Thoracic aorta (tissue), 2 donors: ENCODE data around the gene SCN1B. TPM values are rescaled to one million over a fixed set of nuclear protein-coding genes. Genes with fewer than 3 reads are reported as not detected.

ENCODE experiments used
- ATAC-seq: fragments of 150-250 bp; one replicate; pipeline ENCODE4 v1.8.0; 2017; ENCODE audit warnings: low read depth; ENCODE audit not compliant: insufficient number of reproducible peaks, low FRiP score
- DNase-seq: peaks from one replicate; pipeline ENCODE4 v3.0.0-alpha.2; 2020; ENCODE audit warnings: low spot score
- H3K27ac ChIP-seq, 2 donors: fragments of 200-600 bp; sonication (generic); 1 replicate in 1 of 2; 2 replicates in 1 of 2; pipeline ENCODE4 v1.5.1; 2016; ENCODE audit warnings: mild to moderate bottlenecking in 2 of 2, moderate library complexity in 2 of 2
- H3K27me3 ChIP-seq: fragments of 200-600 bp; sonication (generic); replicated peaks from 2 replicates; pipeline ENCODE4 v1.6.0; 2016; ENCODE audit warnings: mild to moderate bottlenecking; ENCODE audit not compliant: insufficient read depth
- H3K36me3 ChIP-seq: fragments of 200-600 bp; sonication (generic); one replicate; pipeline ENCODE4 v1.5.1; 2016
- H3K4me1 ChIP-seq, 2 donors: fragments of 200-600 bp; sonication (generic); 1 replicate in 1 of 2; 2 replicates in 1 of 2; pipeline versions ENCODE4 v1.5.1 to v1.6.0; 2016; ENCODE audit warnings: low read depth in 2 of 2, mild to moderate bottlenecking in 1 of 2; ENCODE audit not compliant: control insufficient read depth in 1 of 2
- H3K4me3 ChIP-seq: fragments of 200-600 bp; sonication (generic); 2 replicates; pipeline ENCODE4 v1.5.1; 2016; ENCODE audit warnings: mild to moderate bottlenecking
- H3K9me3 ChIP-seq: fragments of 200-600 bp; sonication (generic); 2 replicates; pipeline ENCODE4 v1.5.1; 2016
- total RNA-seq, 2 donors: library from RNA; depleted of rRNA; stranded (reverse); fragments of >200 nt; gene quantifications; one replicate each; pipeline versions ENCODE4 v1.1.0 to v1.2.3, GENCODE V29; 2016
- TF ChIP-seq, protein P1 (sequence below): fragments of 200-600 bp; sonication (generic); IDR thresholded peaks from one replicate; pipeline ENCODE4 v1.5.1; 2019; ENCODE audit warnings: antibody characterized with exemption

SCN1B gene
- total RNA-seq, 2 donors from 2014 or later = 25.1 to 26.0 TPM

DNA sequence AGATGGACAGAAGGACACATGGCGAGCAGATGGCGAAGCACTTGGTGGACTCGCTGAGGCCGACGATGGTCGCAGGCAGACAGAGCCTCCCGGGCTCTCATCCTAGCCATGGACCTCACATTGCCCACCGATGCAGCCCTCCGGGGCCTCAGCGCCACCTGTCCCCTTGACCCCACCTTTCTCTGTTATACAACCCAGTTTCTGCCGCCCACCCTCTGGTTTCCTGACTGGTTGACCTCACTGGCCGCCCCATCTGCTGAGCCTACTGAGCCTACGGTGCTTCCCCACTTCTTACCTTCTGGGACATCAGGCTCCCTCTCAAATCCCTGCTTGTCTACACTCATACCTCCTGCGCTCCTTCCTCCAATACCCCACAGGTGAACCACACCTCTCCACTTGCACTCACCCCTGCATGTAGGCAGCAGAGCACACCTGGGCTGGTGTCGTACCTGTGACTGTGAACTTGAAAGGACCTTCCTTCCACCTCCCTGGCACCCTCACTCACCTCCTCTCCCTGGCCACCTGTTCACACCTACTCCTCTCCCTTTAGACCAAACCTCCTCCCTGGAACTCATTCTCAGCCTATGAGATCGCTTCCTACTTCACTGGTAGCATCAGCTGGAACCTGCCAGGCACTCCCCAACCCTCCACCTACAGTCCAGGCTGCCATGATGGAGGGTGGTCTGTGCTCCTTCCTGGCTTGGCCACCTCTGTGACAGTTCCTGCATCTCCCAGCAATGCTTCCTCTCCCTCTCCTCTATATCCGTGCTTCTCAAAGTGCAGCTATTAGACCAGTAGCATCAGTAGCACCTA, 47.3 kb downstream of the SCN1B start:
- Histone ChIP-seq H3K27me3 (no peaks in the 10 kb centered on the region), H3K4me1 (no peaks in the 10 kb centered on the region), H3K27ac (no peak overlapping the region), H3K9me3 (no peaks in the 10 kb centered on the region), H3K36me3 (no peaks in the 10 kb centered on the region), H3K4me3 (no peak overlapping the region)
- no peak for DNase-seq
- TF ChIP-seq, protein P1, sequence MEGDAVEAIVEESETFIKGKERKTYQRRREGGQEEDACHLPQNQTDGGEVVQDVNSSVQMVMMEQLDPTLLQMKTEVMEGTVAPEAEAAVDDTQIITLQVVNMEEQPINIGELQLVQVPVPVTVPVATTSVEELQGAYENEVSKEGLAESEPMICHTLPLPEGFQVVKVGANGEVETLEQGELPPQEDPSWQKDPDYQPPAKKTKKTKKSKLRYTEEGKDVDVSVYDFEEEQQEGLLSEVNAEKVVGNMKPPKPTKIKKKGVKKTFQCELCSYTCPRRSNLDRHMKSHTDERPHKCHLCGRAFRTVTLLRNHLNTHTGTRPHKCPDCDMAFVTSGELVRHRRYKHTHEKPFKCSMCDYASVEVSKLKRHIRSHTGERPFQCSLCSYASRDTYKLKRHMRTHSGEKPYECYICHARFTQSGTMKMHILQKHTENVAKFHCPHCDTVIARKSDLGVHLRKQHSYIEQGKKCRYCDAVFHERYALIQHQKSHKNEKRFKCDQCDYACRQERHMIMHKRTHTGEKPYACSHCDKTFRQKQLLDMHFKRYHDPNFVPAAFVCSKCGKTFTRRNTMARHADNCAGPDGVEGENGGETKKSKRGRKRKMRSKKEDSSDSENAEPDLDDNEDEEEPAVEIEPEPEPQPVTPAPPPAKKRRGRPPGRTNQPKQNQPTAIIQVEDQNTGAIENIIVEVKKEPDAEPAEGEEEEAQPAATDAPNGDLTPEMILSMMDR = no peak
- no peak for ATAC-seq

DNA sequence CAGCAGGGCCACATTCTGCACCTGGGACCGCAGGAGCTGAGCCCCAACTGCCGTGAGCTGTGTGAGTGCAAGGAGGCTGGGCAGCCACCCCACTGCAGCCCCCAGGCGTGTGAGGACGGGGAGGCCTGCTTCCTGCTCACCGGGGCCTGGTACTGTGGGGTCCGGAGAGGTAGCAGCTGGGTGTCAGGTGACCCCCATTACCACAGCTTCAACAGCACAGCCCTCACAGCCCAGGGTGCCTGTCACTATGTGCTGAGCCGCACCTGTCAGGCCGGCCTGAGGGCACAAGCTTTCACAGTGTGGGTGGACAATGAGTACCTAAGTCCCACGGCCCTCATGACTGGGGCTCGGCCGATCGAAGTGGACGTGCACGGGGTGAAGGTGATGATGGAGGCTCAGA, 49.6 kb downstream of the SCN1B start:
- H3K27ac ChIP-seq = no peak overlapping the region
- no peaks in the 10 kb centered on the region for H3K36me3 ChIP-seq
- ATAC-seq = no peak
- no peaks in the 10 kb centered on the region for H3K27me3 ChIP-seq
- no peak for DNase-seq
- H3K4me3 ChIP-seq = no peak overlapping the region
- H3K4me1 ChIP-seq = no peaks in the 10 kb centered on the region
- no peaks in the 10 kb centered on the region for H3K9me3 ChIP-seq
- TF ChIP-seq, protein P1 = no peak

DNA sequence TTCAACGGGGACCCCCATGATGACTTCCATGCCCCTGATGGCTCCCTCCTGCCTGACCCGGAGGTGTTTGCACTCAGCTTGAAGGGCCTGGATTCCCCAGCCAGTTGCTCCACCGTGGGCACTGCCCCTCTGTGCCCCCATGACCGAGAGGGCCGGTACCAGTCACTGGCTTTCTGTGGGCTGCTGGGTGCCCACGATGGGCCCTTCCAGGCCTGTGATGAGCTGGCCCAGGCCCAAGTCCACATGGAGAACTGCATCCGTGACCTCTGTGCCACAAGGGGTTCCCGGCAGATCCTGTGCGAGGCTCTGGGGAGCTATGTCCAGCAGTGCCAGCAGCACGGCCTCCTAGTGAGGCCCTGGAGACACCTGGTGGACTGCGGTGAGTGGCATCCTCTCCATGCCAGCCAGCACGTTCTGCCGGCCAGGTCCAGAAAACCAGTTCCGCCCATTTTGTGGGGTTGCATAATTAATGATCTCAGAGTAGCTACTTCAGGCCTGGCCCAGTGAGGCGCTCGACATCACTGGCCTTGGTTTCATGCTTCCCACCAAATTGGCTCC, 50.4 kb downstream of the SCN1B start:
- Histone ChIP-seq H3K4me1 (no peaks in the 10 kb centered on the region), H3K27ac (no peak overlapping the region), H3K36me3 (no peaks in the 10 kb centered on the region), H3K9me3 (no peaks in the 10 kb centered on the region), H3K4me3 (no peak overlapping the region), H3K27me3 (no peaks in the 10 kb centered on the region)
- no peak for ATAC-seq
- TF ChIP-seq, protein P1 = no peak
- DNase-seq = no peak

DNA sequence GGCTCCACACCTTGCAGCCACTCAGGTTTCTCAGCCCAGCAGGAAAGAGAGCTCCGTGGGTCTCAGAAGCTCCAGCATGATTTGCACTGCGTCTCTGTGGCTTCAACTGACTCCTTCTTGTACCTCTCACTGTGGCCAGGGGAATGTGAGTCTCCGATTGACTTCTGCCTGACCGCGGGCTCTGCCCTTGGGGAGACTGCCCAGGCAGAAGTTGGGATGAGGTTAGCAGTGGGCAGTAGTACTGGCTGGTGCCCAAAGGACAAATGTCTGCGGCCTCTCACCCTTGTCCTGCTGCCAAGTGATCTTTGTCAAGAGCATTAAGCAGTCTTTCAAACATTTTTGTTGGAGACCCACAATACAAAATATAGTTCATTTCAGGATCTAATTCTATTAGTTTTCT, 50.9 kb downstream of the SCN1B start:
- Histone ChIP-seq H3K9me3 (no peaks in the 10 kb centered on the region), H3K4me3 (no peak overlapping the region), H3K4me1 (no peaks in the 10 kb centered on the region), H3K27me3 (no peaks in the 10 kb centered on the region), H3K27ac (no peak overlapping the region), H3K36me3 (no peaks in the 10 kb centered on the region)
- DNase-seq (no peak), ATAC-seq (no peak)
- TF ChIP-seq, protein P1 = no peak

DNA sequence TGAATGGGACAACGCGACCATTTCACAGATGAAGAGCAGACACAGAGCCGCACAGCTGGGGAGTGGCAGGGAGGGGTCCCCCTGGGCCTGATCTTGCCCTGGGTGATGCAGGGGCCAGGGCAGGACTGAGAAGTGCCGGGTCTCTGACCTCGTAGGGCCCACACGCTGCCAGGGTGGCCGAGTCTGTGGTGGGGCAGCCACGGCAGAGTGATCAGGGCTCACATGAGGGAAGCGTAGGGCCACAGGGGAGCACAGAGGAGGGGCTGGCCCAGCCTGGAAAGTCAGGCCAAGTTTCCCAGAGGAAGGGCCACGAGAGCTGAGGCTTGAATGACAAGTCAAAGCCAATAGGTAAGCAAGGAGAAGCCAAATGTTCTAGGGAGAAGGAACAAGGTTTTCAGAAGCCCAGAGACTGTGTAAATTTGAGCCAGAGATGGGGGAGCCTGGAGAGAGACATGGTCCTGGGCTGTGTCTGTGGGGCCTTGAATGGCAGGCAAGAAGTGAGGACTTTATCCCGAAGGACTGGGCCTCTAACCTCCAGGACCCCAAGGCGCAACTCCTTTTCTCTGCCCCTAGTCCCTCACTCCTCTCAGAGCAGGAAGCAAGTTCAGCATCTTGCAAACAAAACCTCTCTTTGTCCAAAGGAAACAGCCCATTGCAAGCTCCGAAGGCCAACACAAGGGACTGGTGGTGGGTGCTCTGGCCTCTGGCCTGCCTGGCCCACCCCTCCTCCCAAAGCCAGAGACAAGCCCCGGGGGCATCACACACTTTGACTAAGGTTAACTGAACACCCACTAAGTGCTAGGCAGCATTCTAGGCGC, 53.6 kb downstream of the SCN1B start:
- Histone ChIP-seq H3K27ac (no peak overlapping the region), H3K9me3 (no peaks in the 10 kb centered on the region), H3K27me3 (no peaks in the 10 kb centered on the region), H3K4me1 (no peaks in the 10 kb centered on the region), H3K36me3 (no peaks in the 10 kb centered on the region), H3K4me3 (no peak overlapping the region)
- TF ChIP-seq, protein P1 = no peak
- DNase-seq (no peak), ATAC-seq (no peak)
